Ovary (tissue), 9 donors: Measurements from ENCODE around the gene CCNG1. TPM values are rescaled to one million over a fixed set of nuclear protein-coding genes. Genes with fewer than 3 reads are reported as not detected.

Experiments used
- DNase-seq, 5 donors: peaks; one replicate each; pipeline ENCODE4 v3.0.0-alpha.2; 2019 to 2020
- H3K27ac ChIP-seq, 2 donors: fragments of 200-600 bp; one replicate each; pipeline versions ENCODE4 v1.5.1 to v1.8.0; 2019 to 2022
- H3K27me3 ChIP-seq: fragments of 200-600 bp; one replicate; pipeline ENCODE4 v1.8.0; 2022
- H3K36me3 ChIP-seq: fragments of 200-600 bp; sonication (generic); one replicate; pipeline ENCODE4 v1.5.1; 2019
- H3K4me1 ChIP-seq: one replicate; pipeline ENCODE4 v1.8.1; 2013; ENCODE audit warnings: mild to moderate bottlenecking, moderate library complexity; ENCODE audit not compliant: insufficient read depth
- H3K4me3 ChIP-seq: fragments of 200-600 bp; sonication (generic); one replicate; pipeline ENCODE4 v1.5.1; 2017
- H3K9me3 ChIP-seq, 2 donors: fragments of 200-600 bp in 1 of 2; sonication (generic) in 1 of 2; one replicate each; pipeline versions ENCODE4 v1.5.1 to v1.8.1; 2013 to 2019; ENCODE audit warnings: mild to moderate bottlenecking in 1 of 2, moderate library complexity in 1 of 2
- EP300 ChIP-seq: sonication (generic); formaldehyde crosslinking; IDR thresholded peaks from one replicate; pipeline ENCODE4 v1.6.1; 2017; ENCODE audit warnings: antibody characterized with exemption
- POLR2A ChIP-seq: fragments of 450-650 bp; IDR thresholded peaks from one replicate; pipeline ENCODE4 v1.6.1; 2017; ENCODE audit warnings: antibody characterized with exemption, mild to moderate bottlenecking, moderate library complexity
- WGBS, 3 donors: extraction: QIAGEN DNeasy Blood & Tissue Kit in 1 of 3; methylation state at CpG; one replicate each; pipeline versions ENCODE4 v1.1.5 to v1.1.7; 2013 to 2017; 5-methylcytosine and 5-hydroxymethylcytosine counted together
- intact Hi-C, 4 donors: fragments of 100-400 bp; cut with DNase I; formaldehyde crosslinking; loops; one replicate each; pipeline versions ENCODE4 v1.11.0 to v1.15.1; 2022 to 2023
- polyA plus RNA-seq, 2 donors: library from polyadenylated mRNA; stranded (reverse); fragments of 200-250 nt in 1 of 2; fragments of 350-450 nt in 1 of 2; fragmentation: Illumina TruSeq in 1 of 2; extraction: RNeasy Lipid Tissue Mini Kit (QIAGEN cat#74804) in 1 of 2; gene quantifications; one replicate each; pipeline ENCODE4 v1.2.3, GENCODE V29; 2013 to 2014
- total RNA-seq, 7 donors: library from RNA; depleted of rRNA in 2 of 7; stranded (reverse); fragments of >200 nt in 2 of 7; fragmentation: NEBNext Ultra II Directional in 3 of 7; extraction: Animal tissue kit (Norgen Biotek cat#: 25700) in 3 of 7; gene quantifications; one replicate each; pipeline versions ENCODE4 v1.1.0 to v1.2.4, GENCODE V29; 2016 to 2023
- TF ChIP-seq, protein P1 (sequence below), 3 donors: fragments of 450-650 bp in 2 of 3; fragments of 200-600 bp in 1 of 3; IDR thresholded peaks; one replicate each; pipeline versions ENCODE4 v1.5.1 to v1.8.0; 2016 to 2022; ENCODE audit warnings: antibody characterized with exemption in 3 of 3, mild to moderate bottlenecking in 1 of 3
- donor health status: DM: no; HTN: no; CAD: no; lungs with moderate emphysema.
- donor health status: DM: no; HTN: no; CAD: no.
- donor health status: Bipolar disorder and iron deficiency.
- donor health status: DM: yes; HTN: yes; CAD: no.
- donor health status: DM: no; HTN: no; CAD: no.
- donor health status: DM: yes; HTN: yes; CAD: no.

Gene CCNG1
- total and polyA plus RNA-seq, 9 donors = 155 to 250 (median 187) TPM

DNA sequence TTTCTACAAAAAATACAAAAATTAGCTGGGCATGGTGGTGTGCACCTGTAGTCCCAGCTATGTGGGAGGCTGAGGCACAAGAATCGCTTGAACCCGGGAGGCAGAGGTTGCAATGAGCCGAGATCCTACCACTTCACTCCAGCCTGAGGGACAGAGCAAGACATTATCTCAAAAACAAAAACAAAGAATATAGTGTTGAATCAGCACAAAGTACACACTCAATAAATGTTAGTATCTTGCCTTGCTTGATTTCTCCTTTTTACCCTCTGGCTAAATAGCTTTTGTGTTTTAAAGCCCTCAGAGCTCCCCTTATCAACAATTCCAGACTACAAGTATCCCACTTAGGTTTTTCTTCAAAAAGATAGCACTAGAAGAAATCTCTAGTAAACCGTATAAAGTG is 37.5 kb upstream of the CCNG1 start:
- Histone ChIP-seq H3K27ac (no peak overlapping the region), H3K4me3 (no peak overlapping the region), H3K36me3 (no peaks in the 10 kb centered on the region), H3K9me3 (no peaks in the 10 kb centered on the region), H3K4me1 (no peaks in the 10 kb centered on the region), H3K27me3 (no peaks in the 10 kb centered on the region)
- WGBS, 3 donors = 72% methylated on average over 4 of the region's 4 CpGs
- no peak for DNase-seq
- intact Hi-C loops = no loop called here
- no peak for TF ChIP-seq POLR2A

DNA sequence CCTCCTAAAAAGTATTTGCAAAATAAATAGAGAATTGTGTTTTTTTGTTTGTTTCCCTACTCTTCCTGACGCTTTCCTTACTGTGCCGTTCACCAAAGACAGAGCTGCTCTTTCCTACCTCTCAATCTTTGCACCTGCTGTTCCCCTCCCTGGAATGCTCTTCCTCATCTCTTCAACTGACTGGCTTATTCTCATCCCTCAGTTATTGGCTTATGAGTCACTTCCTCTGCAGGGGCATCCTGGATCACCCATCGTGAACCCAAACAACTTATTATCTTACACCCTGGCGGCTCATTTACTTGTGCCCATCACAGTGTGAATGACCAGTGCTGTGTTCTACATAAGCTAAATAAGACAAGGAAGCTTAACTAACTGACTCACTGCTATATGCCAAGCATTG is 36.1 kb upstream of the CCNG1 start:
- intact Hi-C loops = no loop called here
- 86 to 88% (median 87%) methylated on average over 4 of the region's 4 CpGs for WGBS, 3 donors
- H3K36me3 ChIP-seq = no peaks in the 10 kb centered on the region

DNA sequence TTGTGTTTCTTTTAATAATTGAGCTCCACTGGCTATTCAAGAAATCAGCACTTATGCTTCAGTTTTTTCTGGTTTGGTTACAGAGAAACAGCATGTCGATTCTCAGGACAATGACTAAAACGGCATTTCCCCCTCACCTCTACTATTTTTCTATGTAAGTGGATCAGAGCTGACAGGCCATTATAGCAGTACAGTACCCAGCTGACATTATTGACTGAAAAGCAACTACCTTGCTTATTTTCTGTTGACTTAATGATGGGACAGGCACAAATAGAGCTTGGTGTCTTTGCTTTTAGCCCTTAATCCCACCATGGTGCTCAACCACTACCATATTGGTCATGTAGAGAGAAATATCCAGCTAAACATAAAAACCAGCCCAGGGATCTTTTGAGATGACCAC is 35.4 kb upstream of the CCNG1 start:
- H3K27me3 ChIP-seq = no peaks in the 10 kb centered on the region
- intact Hi-C loops = no loop called here
- no peaks in the 10 kb centered on the region for H3K4me1 ChIP-seq
- DNase-seq = no peak
- no peaks in the 10 kb centered on the region for H3K9me3 ChIP-seq
- no peak overlapping the region for H3K4me3 ChIP-seq
- TF ChIP-seq, protein P1, sequence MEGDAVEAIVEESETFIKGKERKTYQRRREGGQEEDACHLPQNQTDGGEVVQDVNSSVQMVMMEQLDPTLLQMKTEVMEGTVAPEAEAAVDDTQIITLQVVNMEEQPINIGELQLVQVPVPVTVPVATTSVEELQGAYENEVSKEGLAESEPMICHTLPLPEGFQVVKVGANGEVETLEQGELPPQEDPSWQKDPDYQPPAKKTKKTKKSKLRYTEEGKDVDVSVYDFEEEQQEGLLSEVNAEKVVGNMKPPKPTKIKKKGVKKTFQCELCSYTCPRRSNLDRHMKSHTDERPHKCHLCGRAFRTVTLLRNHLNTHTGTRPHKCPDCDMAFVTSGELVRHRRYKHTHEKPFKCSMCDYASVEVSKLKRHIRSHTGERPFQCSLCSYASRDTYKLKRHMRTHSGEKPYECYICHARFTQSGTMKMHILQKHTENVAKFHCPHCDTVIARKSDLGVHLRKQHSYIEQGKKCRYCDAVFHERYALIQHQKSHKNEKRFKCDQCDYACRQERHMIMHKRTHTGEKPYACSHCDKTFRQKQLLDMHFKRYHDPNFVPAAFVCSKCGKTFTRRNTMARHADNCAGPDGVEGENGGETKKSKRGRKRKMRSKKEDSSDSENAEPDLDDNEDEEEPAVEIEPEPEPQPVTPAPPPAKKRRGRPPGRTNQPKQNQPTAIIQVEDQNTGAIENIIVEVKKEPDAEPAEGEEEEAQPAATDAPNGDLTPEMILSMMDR (IDR thresholded peaks at IDR 0.05) = no peak
- TF ChIP-seq POLR2A (no peak), EP300 (no peak)
- H3K36me3 ChIP-seq = no peaks in the 10 kb centered on the region
- H3K27ac ChIP-seq = no peak overlapping the region
- 91 to 94% (median 92%) methylated on average over 2 of the region's 2 CpGs for WGBS, 3 donors

More for the DNA sequence above, 36.1 kb upstream of the CCNG1 start:
- TF ChIP-seq POLR2A (no peak), EP300 (no peak)
- TF ChIP-seq, protein P1 (IDR thresholded peaks at IDR 0.05) = no peak
- Histone ChIP-seq H3K4me3 (no peak overlapping the region), H3K4me1 (no peaks in the 10 kb centered on the region), H3K27ac (no peak overlapping the region), H3K27me3 (no peaks in the 10 kb centered on the region), H3K9me3 (no peaks in the 10 kb centered on the region)
- no peak for DNase-seq

DNA sequence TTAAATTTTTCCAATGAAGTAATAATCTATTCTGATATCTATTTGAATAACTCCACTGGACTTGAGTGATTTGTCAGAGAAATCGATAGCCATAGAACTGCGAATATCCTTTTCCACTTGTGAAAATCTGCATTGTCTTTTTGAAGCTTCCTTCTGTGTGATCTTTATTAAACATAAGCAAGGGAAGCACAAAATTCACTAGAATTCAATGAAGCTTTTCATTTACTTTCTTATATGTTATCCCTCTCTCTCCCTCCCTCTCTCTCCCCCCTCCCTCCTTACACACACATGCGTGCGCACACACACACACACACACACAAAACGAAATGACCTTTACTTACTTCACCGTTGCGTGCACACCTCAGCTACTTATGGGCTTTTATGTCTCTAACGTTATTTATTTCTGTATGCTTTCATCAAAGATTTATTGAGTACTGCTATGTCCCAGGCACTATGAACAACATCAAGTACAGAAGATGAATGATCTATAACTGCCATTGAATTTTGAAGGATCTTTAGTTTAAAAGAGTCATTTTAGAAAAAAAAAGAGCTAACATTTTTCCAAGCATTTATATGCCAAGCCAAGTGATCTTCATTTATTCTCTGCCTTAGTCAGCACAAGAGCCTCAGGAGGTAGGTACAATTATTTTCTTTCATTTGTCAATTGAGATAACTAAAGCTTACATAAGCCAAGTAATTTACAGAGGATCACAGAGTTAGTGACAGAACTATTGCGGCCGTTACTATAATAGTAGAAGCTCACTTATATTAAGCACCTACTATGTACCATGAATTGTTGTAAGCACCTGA is 32.8 kb upstream of the CCNG1 start:
- H3K4me3 ChIP-seq = no peak overlapping the region
- TF ChIP-seq POLR2A (no peak), EP300 (no peak)
- TF ChIP-seq, protein P1 (IDR thresholded peaks at IDR 0.05) = no peak
- no peak overlapping the region for H3K27ac ChIP-seq
- intact Hi-C loops = loop anchor here in 1 of 4 donors (5.0 kb wide), 1 partner anchor 567 kb away; no protein-coding TSS in a partner anchor
- no peaks in the 10 kb centered on the region for H3K36me3 ChIP-seq
- DNase-seq = no peak
- H3K4me1 ChIP-seq = no peaks in the 10 kb centered on the region
- no peaks in the 10 kb centered on the region for H3K27me3 ChIP-seq
- 83 to 89% (median 86%) methylated on average over 10 of the region's 10 CpGs for WGBS, 3 donors
- H3K9me3 ChIP-seq = no peaks in the 10 kb centered on the region

GRCh38 chr5:163407034-163407655 is 30.2 kb upstream of the CCNG1 start:
- Histone ChIP-seq H3K27ac (no peak overlapping the region), H3K9me3 (no peaks in the 10 kb centered on the region), H3K27me3 (no peaks in the 10 kb centered on the region), H3K36me3 (no peaks in the 10 kb centered on the region), H3K4me3 (no peak overlapping the region), H3K4me1 (no peaks in the 10 kb centered on the region)
- no peak for DNase-seq
- intact Hi-C loops = loop anchor here in 1 of 4 donors (5.0 kb wide), 1 partner anchor 570 kb away; no protein-coding TSS in a partner anchor
- TF ChIP-seq EP300 = no peak
- TF ChIP-seq, protein P1 (IDR thresholded peaks at IDR 0.05) = no peak
- TF ChIP-seq POLR2A = no peak
- 26 to 38% (median 34%) methylated on average over 2 of the region's 2 CpGs for WGBS, 3 donors
